Fibroblast of lung (primary cell): ENCODE results near the gene DSCAML1.

Experiments used
- EZH2 ChIP-seq: IDR thresholded peaks from 2 replicates; pipeline ENCODE4 v1.5.1; 2012; ENCODE audit warnings: low read length, control low read depth, mild to moderate bottlenecking; ENCODE audit errors: missing control alignments
- TF ChIP-seq, protein P1 (sequence below), 2 donors: IDR thresholded peaks in 1 of 2; conservative IDR thresholded peaks in 1 of 2; 1 replicate in 1 of 2; 2 replicates in 1 of 2; pipeline ENCODE4 v1.5.1; 2011 to 2012; ENCODE audit warnings: low read length in 2 of 2, control low read depth in 1 of 2, inconsistent platforms in 1 of 2, low read depth in 1 of 2, mild to moderate bottlenecking in 1 of 2

- TF ChIP-seq EZH2 = no peak
- TF ChIP-seq, protein P1, sequence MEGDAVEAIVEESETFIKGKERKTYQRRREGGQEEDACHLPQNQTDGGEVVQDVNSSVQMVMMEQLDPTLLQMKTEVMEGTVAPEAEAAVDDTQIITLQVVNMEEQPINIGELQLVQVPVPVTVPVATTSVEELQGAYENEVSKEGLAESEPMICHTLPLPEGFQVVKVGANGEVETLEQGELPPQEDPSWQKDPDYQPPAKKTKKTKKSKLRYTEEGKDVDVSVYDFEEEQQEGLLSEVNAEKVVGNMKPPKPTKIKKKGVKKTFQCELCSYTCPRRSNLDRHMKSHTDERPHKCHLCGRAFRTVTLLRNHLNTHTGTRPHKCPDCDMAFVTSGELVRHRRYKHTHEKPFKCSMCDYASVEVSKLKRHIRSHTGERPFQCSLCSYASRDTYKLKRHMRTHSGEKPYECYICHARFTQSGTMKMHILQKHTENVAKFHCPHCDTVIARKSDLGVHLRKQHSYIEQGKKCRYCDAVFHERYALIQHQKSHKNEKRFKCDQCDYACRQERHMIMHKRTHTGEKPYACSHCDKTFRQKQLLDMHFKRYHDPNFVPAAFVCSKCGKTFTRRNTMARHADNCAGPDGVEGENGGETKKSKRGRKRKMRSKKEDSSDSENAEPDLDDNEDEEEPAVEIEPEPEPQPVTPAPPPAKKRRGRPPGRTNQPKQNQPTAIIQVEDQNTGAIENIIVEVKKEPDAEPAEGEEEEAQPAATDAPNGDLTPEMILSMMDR (conservative IDR thresholded peaks at IDR 0.05 in 1 of 2, IDR thresholded peaks at IDR 0.05 in 1 of 2; ENCODE audit: low read depth in 1 of 2, low read length in 2 of 2) = no peak
Observed at GRCh38 chr11:117551761-117552343, 245.2 kb downstream of the DSCAML1 start.
